Measurements from ENCODE around the gene HPS6. TPM values are rescaled to one million over a fixed set of nuclear protein-coding genes. Genes with fewer than 3 reads are reported as not detected.
"Not testable (repeated sequence)": the region's sequence is repeated elsewhere in the genome, so short reads cannot be mapped to it uniquely, and the experiment has no call there.

The HPS6 gene
- polyA plus RNA-seq = 17.9 TPM
- long read RNA-seq, donor 1, transcript HPS6-201 (1 exons, 2,649 nt) = major isoform, 12 of 12 reads
- long read RNA-seq, donor 1, partial matches to known transcripts = 0 of 12 reads
- long read RNA-seq, donor 1, other reads (novel, unspliced or antisense) = 0 of 12 reads
- long read RNA-seq, donor 2, transcript HPS6-201 (1 exons, 2,649 nt) = major isoform, 15 of 15 reads
- long read RNA-seq, donor 2, partial matches to known transcripts = 0 of 15 reads
- long read RNA-seq, donor 2, other reads (novel, unspliced or antisense) = 0 of 15 reads
- long read RNA-seq, donor 3 = 0 reads
- long read RNA-seq, donor 4, transcript HPS6-201 (1 exons, 2,649 nt) = major isoform, 5 of 5 reads
- long read RNA-seq, donor 4, partial matches to known transcripts = 0 of 5 reads
- long read RNA-seq, donor 4, other reads (novel, unspliced or antisense) = 0 of 5 reads
- long read RNA-seq, donor 5, transcript HPS6-201 (1 exons, 2,649 nt) = major isoform, 8 of 8 reads
- long read RNA-seq, donor 5, partial matches to known transcripts = 0 of 8 reads
- long read RNA-seq, donor 5, other reads (novel, unspliced or antisense) = 0 of 8 reads
- long read RNA-seq, donor 6, transcript HPS6-201 (1 exons, 2,649 nt) = major isoform, 19 of 19 reads
- long read RNA-seq, donor 6, partial matches to known transcripts = 0 of 19 reads
- long read RNA-seq, donor 6, other reads (novel, unspliced or antisense) = 0 of 19 reads
- long read RNA-seq, donor 7, transcript HPS6-201 (1 exons, 2,649 nt) = major isoform, 13 of 13 reads
- long read RNA-seq, donor 7, partial matches to known transcripts = 0 of 13 reads
- long read RNA-seq, donor 7, other reads (novel, unspliced or antisense) = 0 of 13 reads
- long read RNA-seq, donor 8, transcript HPS6-201 (1 exons, 2,649 nt) = major isoform, 16 of 16 reads
- long read RNA-seq, donor 8, partial matches to known transcripts = 0 of 16 reads
- long read RNA-seq, donor 8, other reads (novel, unspliced or antisense) = 0 of 16 reads
- long read RNA-seq, donor 9, transcript HPS6-201 (1 exons, 2,649 nt) = major isoform, 17 of 17 reads
- long read RNA-seq, donor 9, partial matches to known transcripts = 0 of 17 reads
- long read RNA-seq, donor 9, other reads (novel, unspliced or antisense) = 0 of 17 reads
- long read RNA-seq, donor 10, transcript HPS6-201 (1 exons, 2,649 nt) = major isoform, 19 of 19 reads
- long read RNA-seq, donor 10, partial matches to known transcripts = 0 of 19 reads
- long read RNA-seq, donor 10, other reads (novel, unspliced or antisense) = 0 of 19 reads
- long read RNA-seq, donor 11, transcript HPS6-201 (1 exons, 2,649 nt) = major isoform, 12 of 12 reads
- long read RNA-seq, donor 11, partial matches to known transcripts = 0 of 12 reads
- long read RNA-seq, donor 11, other reads (novel, unspliced or antisense) = 0 of 12 reads

GRCh38 chr10:102064868-102065560 is at the start of gene HPS6:
Gene HPS6, plus strand, starts transcription at chr10:102065349. Its CDS starts 126 bp downstream, at chr10:102065475.
- Histone ChIP-seq H3K4me1 (ENCODE audit: control insufficient read depth, insufficient read depth, low read length) (peaks cover 18% of the 10 kb centered on the region), H3K27ac (ENCODE audit: low read length) (peak within 1 kb of the TSS; percentile 75), H3K4me3 (ENCODE audit: low read length) (peak within 1 kb of the TSS; percentile 67), H3K9me3 (ENCODE audit: control insufficient read depth, low read depth, low read length) (no peaks in the 10 kb centered on the region), H3K36me3 (ENCODE audit: control insufficient read depth, insufficient read depth, low read length) (peaks cover 22% of the 10 kb centered on the region), H3K27me3 (ENCODE audit: control insufficient read depth, insufficient read depth, low read length) (no peaks in the 10 kb centered on the region)
- WGBS (ENCODE audit: insufficient coverage, low lambda C conversion rate) = no CpG with 5 or more reads among the region's 61 CpGs
- DNase-seq = peak; percentile 92 to 97

- no peaks in the 10 kb centered on the region for H3K27me3 ChIP-seq (ENCODE audit: control insufficient read depth, insufficient read depth, low read length)
- H3K36me3 ChIP-seq (ENCODE audit: control insufficient read depth, insufficient read depth, low read length) = peaks cover 52% of the 10 kb centered on the region
- no peak overlapping the region for H3K4me3 ChIP-seq (ENCODE audit: low read length)
- H3K9me3 ChIP-seq (ENCODE audit: control insufficient read depth, low read depth, low read length) = no peaks in the 10 kb centered on the region
- H3K4me1 ChIP-seq (ENCODE audit: control insufficient read depth, insufficient read depth, low read length) = no peaks in the 10 kb centered on the region
- DNase-seq = no peak
- no peak overlapping the region for H3K27ac ChIP-seq (ENCODE audit: low read length)
These were observed 48.7 kb upstream of the HPS6 start for GRCh38 chr10:102016416-102016815.

- WGBS (ENCODE audit: insufficient coverage, low lambda C conversion rate) = no CpG with 5 or more reads among the region's 2 CpGs
- Histone ChIP-seq H3K36me3 (ENCODE audit: control insufficient read depth, insufficient read depth, low read length) (peaks cover 50% of the 10 kb centered on the region), H3K4me3 (ENCODE audit: low read length) (no peak overlapping the region), H3K9me3 (ENCODE audit: control insufficient read depth, low read depth, low read length) (no peaks in the 10 kb centered on the region), H3K4me1 (ENCODE audit: control insufficient read depth, insufficient read depth, low read length) (no peaks in the 10 kb centered on the region), H3K27me3 (ENCODE audit: control insufficient read depth, insufficient read depth, low read length) (no peaks in the 10 kb centered on the region), H3K27ac (ENCODE audit: low read length) (no peak overlapping the region)
- no peak for DNase-seq
These were observed 47.9 kb upstream of the HPS6 start for GRCh38 chr10:102017295-102017694.

GRCh38 chr10:102020938-102021337 is 44.2 kb upstream of the HPS6 start:
- DNase-seq = no peak
- H3K36me3 ChIP-seq (ENCODE audit: control insufficient read depth, insufficient read depth, low read length) = peaks cover 58% of the 10 kb centered on the region
- 100% methylated on average over 1 of the region's 2 CpGs for WGBS (ENCODE audit: insufficient coverage, low lambda C conversion rate)
- no peaks in the 10 kb centered on the region for H3K9me3 ChIP-seq (ENCODE audit: control insufficient read depth, low read depth, low read length)
- H3K4me1 ChIP-seq (ENCODE audit: control insufficient read depth, insufficient read depth, low read length) = no peaks in the 10 kb centered on the region
- no peaks in the 10 kb centered on the region for H3K27me3 ChIP-seq (ENCODE audit: control insufficient read depth, insufficient read depth, low read length)
- H3K27ac ChIP-seq (ENCODE audit: low read length) = no peak overlapping the region
- H3K4me3 ChIP-seq (ENCODE audit: low read length) = no peak overlapping the region

- Histone ChIP-seq H3K4me3 (ENCODE audit: low read length) (no peak overlapping the region), H3K27ac (ENCODE audit: low read length) (no peak overlapping the region), H3K9me3 (ENCODE audit: control insufficient read depth, low read depth, low read length) (no peaks in the 10 kb centered on the region), H3K36me3 (ENCODE audit: control insufficient read depth, insufficient read depth, low read length) (peaks cover 55% of the 10 kb centered on the region), H3K4me1 (ENCODE audit: control insufficient read depth, insufficient read depth, low read length) (no peaks in the 10 kb centered on the region), H3K27me3 (ENCODE audit: control insufficient read depth, insufficient read depth, low read length) (no peaks in the 10 kb centered on the region)
- WGBS (ENCODE audit: insufficient coverage, low lambda C conversion rate) = 100% methylated on average over 2 of the region's 3 CpGs
- no peak for DNase-seq
These were observed 40.4 kb upstream of the HPS6 start for GRCh38 chr10:102024799-102025198.

GRCh38 chr10:102027261-102027660 is 37.9 kb upstream of the HPS6 start:
- no CpG with 5 or more reads among the region's 2 CpGs for WGBS (ENCODE audit: insufficient coverage, low lambda C conversion rate)
- DNase-seq = no peak
- Histone ChIP-seq H3K36me3 (ENCODE audit: control insufficient read depth, insufficient read depth, low read length) (peaks cover 63% of the 10 kb centered on the region), H3K27me3 (ENCODE audit: control insufficient read depth, insufficient read depth, low read length) (no peaks in the 10 kb centered on the region), H3K4me1 (ENCODE audit: control insufficient read depth, insufficient read depth, low read length) (no peaks in the 10 kb centered on the region), H3K9me3 (ENCODE audit: control insufficient read depth, low read depth, low read length) (no peaks in the 10 kb centered on the region), H3K4me3 (ENCODE audit: low read length) (no peak overlapping the region), H3K27ac (ENCODE audit: low read length) (no peak overlapping the region)

GRCh38 chr10:102033787-102034186 is 31.4 kb upstream of the HPS6 start:
- H3K27ac ChIP-seq (ENCODE audit: low read length) = no peak overlapping the region
- peaks cover 9% of the 10 kb centered on the region for H3K9me3 ChIP-seq (ENCODE audit: control insufficient read depth, low read depth, low read length)
- WGBS (ENCODE audit: insufficient coverage, low lambda C conversion rate) = no CpG with 5 or more reads among the region's 2 CpGs
- no peak for DNase-seq
- peaks cover 42% of the 10 kb centered on the region for H3K36me3 ChIP-seq (ENCODE audit: control insufficient read depth, insufficient read depth, low read length)
- no peaks in the 10 kb centered on the region for H3K27me3 ChIP-seq (ENCODE audit: control insufficient read depth, insufficient read depth, low read length)
- no peaks in the 10 kb centered on the region for H3K4me1 ChIP-seq (ENCODE audit: control insufficient read depth, insufficient read depth, low read length)
- no peak overlapping the region for H3K4me3 ChIP-seq (ENCODE audit: low read length)

GRCh38 chr10:102035807-102036206 is 29.3 kb upstream of the HPS6 start:
- not testable (repeated sequence) for DNase-seq; H3K9me3 ChIP-seq (ENCODE audit: control insufficient read depth, low read depth, low read length); H3K4me1 ChIP-seq (ENCODE audit: control insufficient read depth, insufficient read depth, low read length); H3K27ac ChIP-seq (ENCODE audit: low read length); H3K4me3 ChIP-seq (ENCODE audit: low read length); H3K27me3 ChIP-seq (ENCODE audit: control insufficient read depth, insufficient read depth, low read length)
- peaks cover 33% of the 10 kb centered on the region for H3K36me3 ChIP-seq (ENCODE audit: control insufficient read depth, insufficient read depth, low read length)
- WGBS (ENCODE audit: insufficient coverage, low lambda C conversion rate) = no CpG with 5 or more reads among the region's 33 CpGs

GRCh38 chr10:102038410-102038809 is 26.7 kb upstream of the HPS6 start:
- Histone ChIP-seq H3K36me3 (ENCODE audit: control insufficient read depth, insufficient read depth, low read length) (peaks cover 17% of the 10 kb centered on the region), H3K9me3 (ENCODE audit: control insufficient read depth, low read depth, low read length) (peaks cover 9% of the 10 kb centered on the region), H3K4me1 (ENCODE audit: control insufficient read depth, insufficient read depth, low read length) (no peaks in the 10 kb centered on the region), H3K27ac (ENCODE audit: low read length) (no peak overlapping the region), H3K27me3 (ENCODE audit: control insufficient read depth, insufficient read depth, low read length) (no peaks in the 10 kb centered on the region), H3K4me3 (ENCODE audit: low read length) (no peak overlapping the region)
- DNase-seq = no peak

Measured in large intestine (tissue), 12 donors.